Esophagus (tissue), 2 donors: ENCODE data around the gene CCR5AS.

ENCODE experiments used
- H3K27ac ChIP-seq, 2 donors: one replicate each; pipeline ENCODE4 v1.5.1; 2013; ENCODE audit warnings: low read depth in 2 of 2, mild to moderate bottlenecking in 2 of 2, inconsistent platforms in 1 of 2, low read length in 1 of 2, moderate library complexity in 1 of 2
- H3K27me3 ChIP-seq, 2 donors: one replicate each; pipeline ENCODE4 v1.6.1; 2013; ENCODE audit warnings: low read length in 2 of 2, control low read depth in 1 of 2, mild to moderate bottlenecking in 1 of 2; ENCODE audit not compliant: insufficient read depth in 2 of 2, control insufficient read depth in 1 of 2
- H3K36me3 ChIP-seq, 2 donors: one replicate each; pipeline ENCODE4 v1.6.1; 2013; ENCODE audit warnings: low read length in 1 of 2; ENCODE audit not compliant: control insufficient read depth in 2 of 2, insufficient read depth in 2 of 2
- H3K4me1 ChIP-seq, 2 donors: one replicate each; pipeline ENCODE4 v1.6.1; 2013; ENCODE audit warnings: low read length in 1 of 2; ENCODE audit not compliant: control insufficient read depth in 2 of 2, insufficient read depth in 2 of 2
- H3K4me3 ChIP-seq, 2 donors: one replicate each; pipeline ENCODE4 v1.5.1; 2013; ENCODE audit warnings: low read length in 2 of 2, mild to moderate bottlenecking in 2 of 2, low read depth in 1 of 2, moderate library complexity in 1 of 2
- H3K9me3 ChIP-seq, 2 donors: one replicate each; pipeline ENCODE4 v1.6.1; 2013; ENCODE audit warnings: mild to moderate bottlenecking in 2 of 2, low read depth in 1 of 2, low read length in 1 of 2, moderate library complexity in 1 of 2; ENCODE audit not compliant: control insufficient read depth in 2 of 2, insufficient read depth in 1 of 2
- WGBS, 2 donors: extraction: QIAGEN DNeasy Blood & Tissue Kit; methylation state at CpG; one replicate each; pipeline ENCODE4 v1.1.7; 2013; 5-methylcytosine and 5-hydroxymethylcytosine counted together
- donor health status: healthy with polysubstance abuse.
- donor health status: Bipolar disorder and iron deficiency.

Gene CCR5AS

DNA sequence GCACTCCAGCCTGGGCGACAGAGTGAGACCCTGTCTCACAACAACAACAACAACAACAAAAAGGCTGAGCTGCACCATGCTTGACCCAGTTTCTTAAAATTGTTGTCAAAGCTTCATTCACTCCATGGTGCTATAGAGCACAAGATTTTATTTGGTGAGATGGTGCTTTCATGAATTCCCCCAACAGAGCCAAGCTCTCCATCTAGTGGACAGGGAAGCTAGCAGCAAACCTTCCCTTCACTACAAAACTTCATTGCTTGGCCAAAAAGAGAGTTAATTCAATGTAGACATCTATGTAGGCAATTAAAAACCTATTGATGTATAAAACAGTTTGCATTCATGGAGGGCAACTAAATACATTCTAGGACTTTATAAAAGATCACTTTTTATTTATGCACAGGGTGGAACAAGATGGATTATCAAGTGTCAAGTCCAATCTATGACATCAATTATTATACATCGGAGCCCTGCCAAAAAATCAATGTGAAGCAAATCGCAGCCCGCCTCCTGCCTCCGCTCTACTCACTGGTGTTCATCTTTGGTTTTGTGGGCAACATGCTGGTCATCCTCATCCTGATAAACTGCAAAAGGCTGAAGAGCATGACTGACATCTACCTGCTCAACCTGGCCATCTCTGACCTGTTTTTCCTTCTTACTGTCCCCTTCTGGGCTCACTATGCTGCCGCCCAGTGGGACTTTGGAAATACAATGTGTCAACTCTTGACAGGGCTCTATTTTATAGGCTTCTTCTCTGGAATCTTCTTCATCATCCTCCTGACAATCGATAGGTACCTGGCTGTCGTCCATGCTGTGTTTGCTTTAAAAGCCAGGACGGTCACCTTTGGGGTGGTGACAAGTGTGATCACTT, 34.1 kb downstream of the CCR5AS start:
- no peaks in the 10 kb centered on the region for H3K9me3 ChIP-seq
- H3K27me3 ChIP-seq: peaks cover 0 to 3% of the 10 kb centered on the region in 2 donors
- no peak overlapping the region for H3K27ac ChIP-seq
- no peaks in the 10 kb centered on the region for H3K36me3 ChIP-seq
- H3K4me3 ChIP-seq: no peak overlapping the region
- 75 to 85% methylated on average over 9 of the region's 9 CpGs for WGBS, 2 donors
- peaks cover 0 to 2% of the 10 kb centered on the region in 2 donors for H3K4me1 ChIP-seq

DNA sequence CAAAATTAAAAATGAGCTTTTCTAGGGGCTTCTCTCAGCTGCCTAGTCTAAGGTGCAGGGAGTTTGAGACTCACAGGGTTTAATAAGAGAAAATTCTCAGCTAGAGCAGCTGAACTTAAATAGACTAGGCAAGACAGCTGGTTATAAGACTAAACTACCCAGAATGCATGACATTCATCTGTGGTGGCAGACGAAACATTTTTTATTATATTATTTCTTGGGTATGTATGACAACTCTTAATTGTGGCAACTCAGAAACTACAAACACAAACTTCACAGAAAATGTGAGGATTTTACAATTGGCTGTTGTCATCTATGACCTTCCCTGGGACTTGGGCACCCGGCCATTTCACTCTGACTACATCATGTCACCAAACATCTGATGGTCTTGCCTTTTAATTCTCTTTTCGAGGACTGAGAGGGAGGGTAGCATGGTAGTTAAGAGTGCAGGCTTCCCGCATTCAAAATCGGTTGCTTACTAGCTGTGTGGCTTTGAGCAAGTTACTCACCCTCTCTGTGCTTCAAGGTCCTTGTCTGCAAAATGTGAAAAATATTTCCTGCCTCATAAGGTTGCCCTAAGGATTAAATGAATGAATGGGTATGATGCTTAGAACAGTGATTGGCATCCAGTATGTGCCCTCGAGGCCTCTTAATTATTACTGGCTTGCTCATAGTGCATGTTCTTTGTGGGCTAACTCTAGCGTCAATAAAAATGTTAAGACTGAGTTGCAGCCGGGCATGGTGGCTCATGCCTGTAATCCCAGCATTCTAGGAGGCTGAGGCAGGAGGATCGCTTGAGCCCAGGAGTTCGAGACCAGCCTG, 35.1 kb downstream of the CCR5AS start:
- Histone ChIP-seq H3K4me1 (peaks cover 0 to 2% of the 10 kb centered on the region in 2 donors), H3K27ac (no peak overlapping the region), H3K36me3 (no peaks in the 10 kb centered on the region), H3K4me3 (peak overlapping the region in 1 of 2 donors; percentile 16), H3K9me3 (no peaks in the 10 kb centered on the region), H3K27me3 (peaks cover 0 to 3% of the 10 kb centered on the region in 2 donors)
- WGBS, 2 donors: 60 to 64% methylated on average over 10 of the region's 10 CpGs

DNA sequence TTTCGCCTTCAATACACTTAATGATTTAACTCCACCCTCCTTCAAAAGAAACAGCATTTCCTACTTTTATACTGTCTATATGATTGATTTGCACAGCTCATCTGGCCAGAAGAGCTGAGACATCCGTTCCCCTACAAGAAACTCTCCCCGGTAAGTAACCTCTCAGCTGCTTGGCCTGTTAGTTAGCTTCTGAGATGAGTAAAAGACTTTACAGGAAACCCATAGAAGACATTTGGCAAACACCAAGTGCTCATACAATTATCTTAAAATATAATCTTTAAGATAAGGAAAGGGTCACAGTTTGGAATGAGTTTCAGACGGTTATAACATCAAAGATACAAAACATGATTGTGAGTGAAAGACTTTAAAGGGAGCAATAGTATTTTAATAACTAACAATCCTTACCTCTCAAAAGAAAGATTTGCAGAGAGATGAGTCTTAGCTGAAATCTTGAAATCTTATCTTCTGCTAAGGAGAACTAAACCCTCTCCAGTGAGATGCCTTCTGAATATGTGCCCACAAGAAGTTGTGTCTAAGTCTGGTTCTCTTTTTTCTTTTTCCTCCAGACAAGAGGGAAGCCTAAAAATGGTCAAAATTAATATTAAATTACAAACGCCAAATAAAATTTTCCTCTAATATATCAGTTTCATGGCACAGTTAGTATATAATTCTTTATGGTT, 35.9 kb downstream of the CCR5AS start, which contains the start of gene CCR5:
Gene CCR5, plus strand, starts transcription at position 108 of the 680 bp plus-strand sequence. CDS start 1,957 bp downstream, outside the sequence.
- Histone ChIP-seq H3K27me3 (peaks cover 0 to 3% of the 10 kb centered on the region in 2 donors), H3K36me3 (no peaks in the 10 kb centered on the region), H3K9me3 (no peaks in the 10 kb centered on the region), H3K4me1 (peaks cover 0 to 2% of the 10 kb centered on the region in 2 donors), H3K27ac (peak within 1 kb of the TSS; percentile 28 to 29), H3K4me3 (peak within 1 kb of the TSS in 1 of 2 donors; percentile 16)
- WGBS, 2 donors: 33 to 34% methylated on average over 5 of the region's 5 CpGs

DNA sequence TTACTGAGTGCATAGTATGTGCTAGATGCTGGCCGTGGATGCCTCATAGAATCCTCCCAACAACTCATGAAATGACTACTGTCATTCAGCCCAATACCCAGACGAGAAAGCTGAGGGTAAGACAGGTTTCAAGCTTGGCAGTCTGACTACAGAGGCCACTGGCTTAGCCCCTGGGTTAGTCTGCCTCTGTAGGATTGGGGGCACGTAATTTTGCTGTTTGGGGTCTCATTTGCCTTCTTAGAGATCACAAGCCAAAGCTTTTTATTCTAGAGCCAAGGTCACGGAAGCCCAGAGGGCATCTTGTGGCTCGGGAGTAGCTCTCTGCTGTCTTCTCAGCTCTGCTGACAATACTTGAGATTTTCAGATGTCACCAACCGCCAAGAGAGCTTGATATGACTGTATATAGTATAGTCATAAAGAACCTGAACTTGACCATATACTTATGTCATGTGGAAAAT, 37.2 kb downstream of the CCR5AS start:
- no peaks in the 10 kb centered on the region for H3K9me3 ChIP-seq
- H3K27me3 ChIP-seq: peaks cover 0 to 3% of the 10 kb centered on the region in 2 donors
- peak overlapping the region; percentile 28 to 29 for H3K27ac ChIP-seq
- 65 to 68% methylated on average over 6 of the region's 6 CpGs for WGBS, 2 donors
- H3K4me3 ChIP-seq: no peak overlapping the region
- peaks cover 0 to 2% of the 10 kb centered on the region in 2 donors for H3K4me1 ChIP-seq
- no peaks in the 10 kb centered on the region for H3K36me3 ChIP-seq

DNA sequence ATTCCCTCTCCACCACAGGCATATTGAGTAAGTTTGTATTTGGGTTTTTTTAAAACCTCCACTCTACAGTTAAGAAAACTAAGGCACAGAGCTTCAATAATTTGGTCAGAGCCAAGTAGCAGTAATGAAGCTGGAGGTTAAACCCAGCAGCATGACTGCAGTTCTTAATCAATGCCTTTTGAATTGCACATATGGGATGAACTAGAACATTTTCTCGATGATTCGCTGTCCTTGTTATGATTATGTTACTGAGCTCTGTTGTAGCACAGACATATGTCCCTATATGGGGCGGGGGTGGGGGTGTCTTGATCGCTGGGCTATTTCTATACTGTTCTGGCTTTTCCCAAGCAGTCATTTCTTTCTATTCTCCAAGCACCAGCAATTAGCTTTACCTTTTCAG, 37.7 kb downstream of the CCR5AS start:
- Histone ChIP-seq H3K4me1 (peaks cover 0 to 2% of the 10 kb centered on the region in 2 donors), H3K36me3 (no peaks in the 10 kb centered on the region), H3K9me3 (no peaks in the 10 kb centered on the region), H3K27ac (no peak overlapping the region), H3K4me3 (no peak overlapping the region), H3K27me3 (peaks cover 0 to 3% of the 10 kb centered on the region in 2 donors)
- 79 to 81% methylated on average over 4 of the region's 4 CpGs for WGBS, 2 donors

DNA sequence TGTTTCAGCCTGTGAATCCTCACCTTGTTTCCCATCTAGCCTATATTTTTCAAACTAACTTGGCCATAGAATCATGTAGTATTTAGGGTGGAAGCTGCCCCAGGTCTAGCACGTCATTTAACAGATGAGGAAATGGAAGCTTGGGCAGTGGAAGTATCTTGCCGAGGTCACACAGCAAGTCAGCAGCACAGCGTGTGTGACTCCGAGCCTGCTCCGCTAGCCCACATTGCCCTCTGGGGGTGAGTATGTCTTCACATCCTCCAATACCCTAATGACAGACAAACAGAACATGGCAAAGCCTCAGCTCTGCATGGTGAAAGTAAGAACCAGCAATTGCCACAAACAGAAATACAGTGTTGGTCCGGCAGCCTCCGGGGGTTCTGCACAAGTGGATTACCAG, 38.3 kb downstream of the CCR5AS start:
- H3K4me3 ChIP-seq: no peak overlapping the region
- no peaks in the 10 kb centered on the region for H3K9me3 ChIP-seq
- H3K27me3 ChIP-seq: peaks cover 0 to 1% of the 10 kb centered on the region in 2 donors
- H3K36me3 ChIP-seq: no peaks in the 10 kb centered on the region
- peaks cover 0 to 2% of the 10 kb centered on the region in 2 donors for H3K4me1 ChIP-seq
- H3K27ac ChIP-seq: no peak overlapping the region
- 68 to 73% methylated on average over 7 of the region's 7 CpGs for WGBS, 2 donors

DNA sequence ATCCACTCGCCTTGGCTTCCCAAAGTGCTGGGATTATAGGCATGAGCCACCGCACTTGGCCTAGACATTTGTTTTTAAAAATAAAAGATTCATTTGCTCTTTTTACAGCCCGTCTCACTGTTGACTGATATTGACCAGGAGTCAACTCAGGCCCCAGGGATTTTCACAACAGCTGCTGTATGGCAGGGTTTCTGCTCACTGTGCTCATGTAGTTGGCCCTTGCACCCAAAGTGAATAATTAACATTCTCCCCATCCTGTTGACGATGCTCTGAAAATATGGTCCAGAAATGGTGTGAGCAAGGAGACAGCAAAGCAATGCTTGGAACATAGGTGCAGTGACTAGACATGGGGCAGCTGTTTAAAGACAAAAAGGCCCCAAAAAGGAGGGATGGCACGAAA, 39.1 kb downstream of the CCR5AS start:
- Histone ChIP-seq H3K27me3 (no peaks in the 10 kb centered on the region), H3K27ac (no peak overlapping the region), H3K36me3 (no peaks in the 10 kb centered on the region), H3K9me3 (no peaks in the 10 kb centered on the region), H3K4me3 (no peak overlapping the region), H3K4me1 (peaks cover 0 to under 1% of the 10 kb centered on the region in 2 donors)
- WGBS, 2 donors: 83 to 87% methylated on average over 5 of the region's 5 CpGs

DNA sequence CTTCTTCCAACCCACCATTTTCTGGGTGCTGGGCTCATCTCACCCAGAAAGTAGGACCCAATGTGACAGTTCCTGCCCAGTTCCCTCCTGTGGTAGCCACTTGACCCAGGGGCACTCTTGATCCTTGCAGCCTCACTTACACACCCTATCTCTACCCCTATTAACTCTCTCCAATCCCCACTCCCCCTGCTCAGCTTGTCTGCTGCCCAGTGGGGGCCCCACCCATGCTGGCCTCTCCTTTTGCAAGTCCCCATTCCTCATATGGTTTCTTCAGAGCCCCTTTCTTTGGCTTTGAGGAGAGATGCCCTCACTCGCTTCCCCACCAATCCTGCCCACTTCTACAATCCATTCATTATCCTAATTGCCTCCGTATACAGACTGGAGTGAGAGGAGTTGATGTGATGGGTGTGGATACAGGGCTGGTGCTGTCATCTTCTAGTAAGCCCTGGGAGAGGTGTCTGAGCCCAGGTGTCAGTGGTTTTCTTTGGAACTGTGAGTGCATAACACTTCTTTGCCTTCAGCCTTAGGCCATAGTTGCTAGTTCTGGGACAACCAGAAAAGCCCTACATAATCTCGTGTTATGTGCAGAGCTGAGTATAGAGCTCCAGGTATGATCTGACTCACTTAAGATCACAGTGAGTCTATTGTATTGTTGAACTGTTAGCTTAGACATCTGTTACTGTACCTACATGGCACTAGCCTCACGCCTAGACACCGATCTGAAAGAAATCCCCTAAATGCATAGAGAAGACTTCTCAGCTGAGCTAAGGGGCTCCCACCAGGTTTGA, 40.9 kb downstream of the CCR5AS start:
- Histone ChIP-seq H3K27me3 (no peaks in the 10 kb centered on the region), H3K27ac (no peak overlapping the region), H3K4me1 (peaks cover 0 to under 1% of the 10 kb centered on the region in 2 donors), H3K4me3 (no peak overlapping the region), H3K36me3 (no peaks in the 10 kb centered on the region), H3K9me3 (no peaks in the 10 kb centered on the region)
- 88 to 92% methylated on average over 5 of the region's 5 CpGs for WGBS, 2 donors
